ENCODE measurements around the gene ACSL5. TPM values are rescaled to one million over a fixed set of nuclear protein-coding genes. Genes with fewer than 3 reads are reported as not detected.

ACSL5 gene
- total and polyA plus RNA-seq, 2 donors (not counting 3 experiments of a cell fraction or from before 2014, with no cell fraction given), result 1.5 to 2.1 TPM

GRCh38 chr10:112366992-112367391 lies 6.9 kb upstream of the ACSL5 start:
- ChIA-PET POLR2A (no interaction called here), CTCF (interaction anchor here (1.1 to 1.4 kb wide), 3 partner anchors 68 to 230 kb away, joined by 3 to 6 read pairs (median 4); no protein-coding TSS in a partner anchor)
- no peak overlapping the region for H3K27ac ChIP-seq (ENCODE audit: insufficient read depth, low read depth, low read length)
- H3K4me1 ChIP-seq (ENCODE audit: control insufficient read depth, extremely low read depth, insufficient read depth, low read length), result peaks cover 14% of the 10 kb centered on the region
- no peaks in the 10 kb centered on the region for H3K9me1 ChIP-seq (replicated peaks; ENCODE audit: control insufficient read depth, extremely low read depth, insufficient read depth, low read length)
- dilution Hi-C loops (cut with MboI; ENCODE audit: extremely low pct_ligation_motif_present, low sequenced_read_pairs), result no loop called here
- BruUV-seq (replicated peaks), result no TSS peak
- no peaks in the 10 kb centered on the region for H3K36me3 ChIP-seq (ENCODE audit: control insufficient read depth in 2 of 2, extremely low read depth in 1 of 2, insufficient read depth in 2 of 2, low read length in 2 of 2)
- H3K9me3 ChIP-seq (replicated peaks; ENCODE audit: control insufficient read depth, insufficient read depth, low read length), result no peaks in the 10 kb centered on the region
- H3K4me2 ChIP-seq (ENCODE audit: insufficient read depth, low read length), result no peak overlapping the region
- no peak for FAIRE-seq
- no peak overlapping the region for H3K4me3 ChIP-seq (replicated peaks in 1 of 3; ENCODE audit: insufficient read depth in 1 of 3, low read depth in 1 of 3, low read length in 3 of 3)
- H3K9ac ChIP-seq (replicated peaks; ENCODE audit: extremely low read depth, insufficient read depth, low read length), result no peak overlapping the region
- H3K27me3 ChIP-seq (ENCODE audit: control insufficient read depth in 2 of 2, insufficient read depth in 2 of 2, low read length in 2 of 2), result no peaks in the 10 kb centered on the region
- intact Hi-C loops (cut with micrococcal nuclease), result no loop called here
- H2AFZ ChIP-seq (ENCODE audit: low read depth, low read length), result no peak overlapping the region
- no peak for DNase-seq (ENCODE audit: low read depth, low spot score)
- no peaks in the 10 kb centered on the region for H4K20me1 ChIP-seq (replicated peaks; ENCODE audit: control insufficient read depth, extremely low read depth, insufficient read depth, low read length)
- no peaks in the 10 kb centered on the region for H3K79me2 ChIP-seq (ENCODE audit: control insufficient read depth, insufficient read depth, low read length)
- TF ChIP-seq MYC (IDR thresholded peaks at IDR 0.05; ENCODE audit: low read depth, low read length) (no peak), JUN (IDR thresholded peaks at IDR 0.05; ENCODE audit: borderline replicate concordance, insufficient read depth, insufficient read length, low read depth) (no peak), GATA2 (IDR thresholded peaks at IDR 0.05; ENCODE audit: insufficient read depth, insufficient read length, low read depth, low read length) (no peak), CTCF (IDR thresholded peaks at IDR 0.05; ENCODE audit: extremely low read depth in 1 of 2, insufficient read depth in 1 of 2, low read depth in 1 of 2, low read length in 2 of 2) (no peak), MAX (IDR thresholded peaks at IDR 0.05; ENCODE audit: insufficient read depth, insufficient read length) (no peak), FOS (IDR thresholded peaks at IDR 0.05; ENCODE audit: borderline replicate concordance, insufficient read depth, low read length) (no peak), POLR2AphosphoS5 (IDR thresholded peaks at IDR 0.05; ENCODE audit: insufficient read depth, low read depth, low read length) (no peak), POLR2A (IDR thresholded peaks at IDR 0.05; ENCODE audit: low read depth, low read length) (no peak), EZH2 (IDR thresholded peaks at IDR 0.05; ENCODE audit: borderline replicate concordance, low read depth, low read length, severe bottlenecking) (no peak)

Data from endothelial cell of umbilical vein (primary cell).